Thoracic aorta (tissue), 2 donors: Measurements from ENCODE around the gene LRCH1. TPM values are rescaled to one million over a fixed set of nuclear protein-coding genes. Genes with fewer than 3 reads are reported as not detected.

Source experiments
- ATAC-seq: fragments of 150-250 bp; one replicate; pipeline ENCODE4 v1.8.0; 2017; ENCODE audit warnings: low read depth; ENCODE audit not compliant: insufficient number of reproducible peaks, low FRiP score
- DNase-seq: peaks from one replicate; pipeline ENCODE4 v3.0.0-alpha.2; 2020; ENCODE audit warnings: low spot score
- H3K27ac ChIP-seq, 2 donors: fragments of 200-600 bp; sonication (generic); 1 replicate in 1 of 2; 2 replicates in 1 of 2; pipeline ENCODE4 v1.5.1; 2016; ENCODE audit warnings: mild to moderate bottlenecking in 2 of 2, moderate library complexity in 2 of 2
- H3K27me3 ChIP-seq: fragments of 200-600 bp; sonication (generic); replicated peaks from 2 replicates; pipeline ENCODE4 v1.6.0; 2016; ENCODE audit warnings: mild to moderate bottlenecking; ENCODE audit not compliant: insufficient read depth
- H3K36me3 ChIP-seq: fragments of 200-600 bp; sonication (generic); one replicate; pipeline ENCODE4 v1.5.1; 2016
- H3K4me1 ChIP-seq, 2 donors: fragments of 200-600 bp; sonication (generic); 1 replicate in 1 of 2; 2 replicates in 1 of 2; pipeline versions ENCODE4 v1.5.1 to v1.6.0; 2016; ENCODE audit warnings: low read depth in 2 of 2, mild to moderate bottlenecking in 1 of 2; ENCODE audit not compliant: control insufficient read depth in 1 of 2
- H3K4me3 ChIP-seq: fragments of 200-600 bp; sonication (generic); 2 replicates; pipeline ENCODE4 v1.5.1; 2016; ENCODE audit warnings: mild to moderate bottlenecking
- H3K9me3 ChIP-seq: fragments of 200-600 bp; sonication (generic); 2 replicates; pipeline ENCODE4 v1.5.1; 2016
- CTCF ChIP-seq: fragments of 200-600 bp; sonication (generic); IDR thresholded peaks from one replicate; pipeline ENCODE4 v1.5.1; 2019; ENCODE audit warnings: antibody characterized with exemption
- total RNA-seq, 2 donors: library from RNA; depleted of rRNA; stranded (reverse); fragments of >200 nt; gene quantifications; one replicate each; pipeline versions ENCODE4 v1.1.0 to v1.2.3, GENCODE V29; 2016

LRCH1 gene
- total RNA-seq, 2 donors from 2014 or later: 29.4 to 38.9 TPM

GRCh38 chr13:46665248-46665632, 112.3 kb downstream of the LRCH1 start:
- peaks cover 33 to 50% of the 10 kb centered on the region in 2 donors for H3K4me1 ChIP-seq
- no peaks in the 10 kb centered on the region for H3K9me3 ChIP-seq
- H3K27ac ChIP-seq: peak overlapping the region; percentile 24 to 45
- ATAC-seq (no peak), DNase-seq (no peak)
- no peaks in the 10 kb centered on the region for H3K36me3 ChIP-seq
- H3K4me3 ChIP-seq: no peak overlapping the region
- no peaks in the 10 kb centered on the region for H3K27me3 ChIP-seq
- TF ChIP-seq CTCF: no peak

GRCh38 chr13:46665633-46666482, 112.9 kb downstream of the LRCH1 start:
- Histone ChIP-seq H3K9me3 (no peaks in the 10 kb centered on the region), H3K27me3 (no peaks in the 10 kb centered on the region), H3K36me3 (no peaks in the 10 kb centered on the region), H3K4me1 (peaks cover 33 to 49% of the 10 kb centered on the region in 2 donors), H3K4me3 (no peak overlapping the region), H3K27ac (peak overlapping the region; percentile 24 to 45)
- ATAC-seq (no peak), DNase-seq (no peak)
- TF ChIP-seq CTCF: no peak

- no peak for DNase-seq
- no peaks in the 10 kb centered on the region for H3K36me3 ChIP-seq
- peak overlapping the region; percentile 45 to 61 for H3K27ac ChIP-seq
- H3K4me1 ChIP-seq: peaks cover 30 to 49% of the 10 kb centered on the region in 2 donors
- ATAC-seq: no peak
- H3K9me3 ChIP-seq: no peaks in the 10 kb centered on the region
- TF ChIP-seq CTCF: no peak
- H3K27me3 ChIP-seq: no peaks in the 10 kb centered on the region
- peak overlapping the region; percentile 27 for H3K4me3 ChIP-seq
These were observed 113.9 kb downstream of the LRCH1 start for GRCh38 chr13:46666727-46667456.

GRCh38 chr13:46667687-46668281, 114.8 kb downstream of the LRCH1 start:
- H3K27me3 ChIP-seq: no peaks in the 10 kb centered on the region
- DNase-seq (no peak), ATAC-seq (no peak)
- no peaks in the 10 kb centered on the region for H3K36me3 ChIP-seq
- TF ChIP-seq CTCF: no peak
- peak overlapping the region; percentile 54 for H3K4me3 ChIP-seq
- H3K9me3 ChIP-seq: no peaks in the 10 kb centered on the region
- H3K27ac ChIP-seq: peak overlapping the region; percentile 25 to 57
- peaks cover 30 to 49% of the 10 kb centered on the region in 2 donors for H3K4me1 ChIP-seq

GRCh38 chr13:46668302-46668720, 115.3 kb downstream of the LRCH1 start:
- H3K27me3 ChIP-seq: no peaks in the 10 kb centered on the region
- no peaks in the 10 kb centered on the region for H3K9me3 ChIP-seq
- H3K36me3 ChIP-seq: no peaks in the 10 kb centered on the region
- H3K4me1 ChIP-seq: peaks cover 34 to 50% of the 10 kb centered on the region in 2 donors
- peak overlapping the region; percentile 25 to 57 for H3K27ac ChIP-seq
- ATAC-seq (no peak), DNase-seq (no peak)
- H3K4me3 ChIP-seq: peak overlapping the region; percentile 54
- no peak for TF ChIP-seq CTCF
